T47D (cell line): ENCODE data around the gene RBM44.

Experiments used
- DNase-seq, 2 experiments: peaks; one replicate each; pipeline versions ENCODE4 v3.0.0 to v3.0.0-alpha.2; 2011 to 2012; ENCODE audit warnings: low read depth in 1 of 2, low spot score in 1 of 2
- JUND ChIP-seq: IDR thresholded peaks from 2 replicates; pipeline ENCODE4 v1.6.1; 2012; ENCODE audit warnings: low read depth
- in situ Hi-C: cut with HindIII; loops from 2 replicates; pipeline ENCODE4 v1.10.0; 2016; ENCODE audit warnings: low sequenced_read_pairs, low pct_unique_long_range_greater_than_20kb

The RBM44 gene

GRCh38 chr2:237874585-237875161 lies 76.1 kb downstream of the RBM44 start:
- in situ Hi-C loops = no loop called here
- no peak for TF ChIP-seq JUND
- no peak for DNase-seq

GRCh38 chr2:237875256-237876060 lies 76.9 kb downstream of the RBM44 start:
- in situ Hi-C loops = no loop called here
- DNase-seq = no peak
- no peak for TF ChIP-seq JUND

- in situ Hi-C loops = no loop called here
- DNase-seq = no peak
Measured at GRCh38 chr2:237876061-237876526, 77.5 kb downstream of the RBM44 start.

DNA sequence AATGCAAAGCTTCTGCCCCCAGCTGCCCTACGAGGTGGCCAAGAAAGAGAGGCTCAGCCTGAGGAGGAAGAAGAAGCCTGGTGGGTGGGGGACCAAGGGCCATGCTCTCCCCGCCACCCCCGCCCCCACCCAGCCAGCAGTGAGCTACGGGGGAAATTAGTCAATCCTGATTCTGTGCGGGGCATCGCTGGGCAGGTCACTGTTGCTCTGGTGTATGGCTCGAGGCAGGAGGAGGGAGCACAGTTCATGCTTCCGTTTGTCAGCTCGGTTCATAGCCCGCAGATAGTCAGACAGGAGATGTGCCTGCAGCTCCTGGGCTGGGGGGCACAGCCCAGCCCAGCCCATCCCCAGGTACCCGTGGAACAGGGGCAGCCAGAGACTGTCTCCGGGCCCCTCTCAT lies 78.0 kb downstream of the RBM44 start:
- no peak for TF ChIP-seq JUND
- no peak for DNase-seq
- in situ Hi-C loops = no loop called here

More at GRCh38 chr2:237876061-237876526, 77.5 kb downstream of the RBM44 start:
- no peak for TF ChIP-seq JUND

GRCh38 chr2:237876951-237877491 lies 78.4 kb downstream of the RBM44 start:
- in situ Hi-C loops = no loop called here
- no peak for TF ChIP-seq JUND
- no peak for DNase-seq

DNA sequence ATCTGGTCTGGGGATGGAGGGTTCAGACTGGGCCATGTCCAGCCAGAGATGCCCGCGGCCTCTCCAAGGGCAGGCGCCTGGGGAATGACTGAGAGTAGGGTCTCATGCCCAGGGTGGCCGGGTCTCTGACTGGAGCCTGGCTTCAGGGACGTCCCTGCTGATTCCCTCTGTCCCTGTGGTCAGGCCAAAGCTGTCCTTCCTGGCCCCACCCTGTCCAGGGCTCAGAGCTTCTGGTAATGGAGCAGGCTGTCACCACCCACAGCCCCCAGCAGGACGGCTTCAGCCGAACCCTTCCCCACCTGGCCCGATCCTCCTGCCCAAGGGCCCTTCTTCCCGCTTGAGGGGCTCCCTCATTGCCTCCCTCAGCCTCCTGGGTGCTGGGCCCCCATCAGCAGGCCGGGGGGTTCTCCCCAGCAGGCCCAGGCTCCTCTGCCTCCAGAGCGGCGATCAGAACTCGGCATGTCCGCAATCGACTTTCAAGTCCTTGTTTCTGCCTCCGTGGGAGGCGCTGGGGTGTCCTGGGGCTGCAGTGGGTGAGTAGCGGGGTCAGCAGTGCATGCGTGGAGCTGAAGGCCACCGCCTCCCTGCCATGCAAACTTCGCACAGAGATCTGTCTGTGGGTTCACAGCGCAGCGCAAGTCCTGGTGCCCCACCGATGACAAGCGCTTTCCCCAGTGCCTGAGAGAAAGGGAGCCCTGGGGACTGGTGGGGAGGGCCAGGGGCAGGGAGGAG lies 79.2 kb downstream of the RBM44 start:
- no peak for TF ChIP-seq JUND
- in situ Hi-C loops = no loop called here
- DNase-seq = no peak

- no peak for TF ChIP-seq JUND
- in situ Hi-C loops = no loop called here
- no peak for DNase-seq
Measured at GRCh38 chr2:237878321-237879057, 79.9 kb downstream of the RBM44 start.

- no peak for DNase-seq
- in situ Hi-C loops = no loop called here
- no peak for TF ChIP-seq JUND
Measured at GRCh38 chr2:237879058-237879430, 80.5 kb downstream of the RBM44 start.

DNA sequence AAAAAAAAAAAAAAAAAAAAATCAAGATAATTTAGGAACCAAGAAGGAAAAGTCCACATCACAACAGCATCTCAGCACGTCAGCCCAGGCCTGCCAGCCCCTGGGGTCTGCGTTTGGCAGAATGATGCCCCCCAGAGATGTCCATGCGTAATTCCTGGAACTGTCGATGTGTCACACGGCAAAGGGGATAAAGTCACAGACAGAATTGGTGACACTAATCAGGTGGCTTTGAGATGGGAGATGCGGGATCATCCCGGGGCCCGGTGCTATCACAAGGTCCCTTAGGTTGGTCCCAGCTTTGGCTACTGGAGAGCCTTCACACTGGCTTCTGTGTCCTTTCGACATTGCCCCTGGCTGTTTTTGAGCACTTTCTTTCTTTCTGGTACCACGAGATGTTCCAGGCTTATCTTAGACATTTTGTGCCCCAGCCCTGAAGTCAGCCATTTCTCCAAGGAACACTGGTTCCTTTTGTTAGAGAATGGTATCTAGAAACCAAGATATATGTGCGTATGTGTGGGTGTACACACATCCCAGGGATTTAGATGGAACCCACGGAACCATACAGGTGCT lies 81.5 kb downstream of the RBM44 start:
- in situ Hi-C loops = no loop called here
- no peak for TF ChIP-seq JUND
- no peak for DNase-seq

GRCh38 chr2:237882510-237883481 lies 84.2 kb downstream of the RBM44 start:
- no peak for DNase-seq
- TF ChIP-seq JUND = no peak
- in situ Hi-C loops = no loop called here

DNA sequence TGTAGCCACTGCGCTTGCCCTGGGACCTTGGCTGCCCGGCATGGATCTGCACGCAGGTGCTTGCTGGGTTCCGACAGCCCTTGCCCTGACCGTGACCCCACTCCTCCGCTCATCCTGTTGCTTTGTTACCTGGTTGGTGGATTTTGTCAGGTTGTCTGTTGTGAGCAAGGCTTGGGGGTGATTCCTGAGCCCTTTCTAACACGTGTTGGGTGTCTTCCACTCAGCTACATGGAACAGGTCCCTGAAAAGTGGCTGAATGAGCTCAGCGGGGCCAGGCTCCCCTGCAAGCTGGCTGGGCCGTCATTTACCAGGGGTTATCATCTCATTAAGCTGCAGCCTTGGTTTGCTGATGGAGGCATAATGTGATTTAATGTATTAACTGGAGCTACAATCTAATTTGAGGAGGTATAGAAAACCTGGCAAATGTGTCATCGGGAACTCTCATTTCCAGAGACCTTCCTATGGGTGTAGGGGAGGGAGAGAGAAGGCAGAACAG lies 85.4 kb downstream of the RBM44 start:
- in situ Hi-C loops = no loop called here
- DNase-seq = no peak
- no peak for TF ChIP-seq JUND
